Medulla oblongata (tissue), 1 donor: Measurements from ENCODE around the gene MMS19.

ENCODE experiments used
- DNase-seq: peaks from one replicate; pipeline ENCODE4 v3.0.0-alpha.2; 2015; ENCODE audit errors: extremely low spot score

MMS19 gene

GRCh38 chr10:97525683-97526110 is 27.5 kb upstream of the MMS19 start:
- DNase-seq: no peak

- no peak for DNase-seq
Observed at GRCh38 chr10:97525086-97525485, 26.9 kb upstream of the MMS19 start.

GRCh38 chr10:97522937-97523336 is 24.7 kb upstream of the MMS19 start:
- DNase-seq: no peak

- DNase-seq: no peak
Observed at GRCh38 chr10:97522071-97522470, 23.8 kb upstream of the MMS19 start.

GRCh38 chr10:97520978-97521761 is 22.9 kb upstream of the MMS19 start:
- no peak for DNase-seq

- no peak for DNase-seq
Observed at GRCh38 chr10:97520520-97520919, 22.3 kb upstream of the MMS19 start.

- DNase-seq: no peak
Observed at GRCh38 chr10:97519342-97519741, 21.1 kb upstream of the MMS19 start.

GRCh38 chr10:97518301-97519043 is 20.2 kb upstream of the MMS19 start:
- no peak for DNase-seq

- no peak for DNase-seq
Observed at GRCh38 chr10:97517778-97518300, 19.6 kb upstream of the MMS19 start.

- no peak for DNase-seq
Observed at GRCh38 chr10:97517096-97517750, 19.0 kb upstream of the MMS19 start.

GRCh38 chr10:97515271-97515978 is 17.2 kb upstream of the MMS19 start:
- DNase-seq: no peak

GRCh38 chr10:97514344-97514743 is 16.1 kb upstream of the MMS19 start:
- DNase-seq: no peak

GRCh38 chr10:97512993-97513392 is 14.8 kb upstream of the MMS19 start:
- DNase-seq: no peak

- no peak for DNase-seq
Observed at GRCh38 chr10:97511711-97512440, 13.7 kb upstream of the MMS19 start.

- DNase-seq: no peak
Observed at GRCh38 chr10:97510686-97511085, 12.5 kb upstream of the MMS19 start.

GRCh38 chr10:97509120-97509680 is 11.0 kb upstream of the MMS19 start:
- DNase-seq: no peak

- DNase-seq: peak; percentile 57
Observed at GRCh38 chr10:97508342-97508741, 10.1 kb upstream of the MMS19 start.

- no peak for DNase-seq
Observed at GRCh38 chr10:97506199-97506991, 8.2 kb upstream of the MMS19 start.

- no peak for DNase-seq
Observed at GRCh38 chr10:97505152-97505551, 6.9 kb upstream of the MMS19 start.

GRCh38 chr10:97503406-97503805 is 5.2 kb upstream of the MMS19 start:
- no peak for DNase-seq
